Measurements from ENCODE around the gene SCAP.

- TF ChIP-seq POLR2AphosphoS5 (IDR thresholded peaks at IDR 0.05; ENCODE audit: borderline replicate concordance, low read depth, low read length) (no peak), EZH2 (IDR thresholded peaks at IDR 0.05) (no peak), FOXP2 (optimal IDR thresholded peaks at IDR 0.05; ENCODE audit: control extremely low read depth, extremely low read length, insufficient read depth) (no peak)
Measured at GRCh38 chr3:47482366-47482765, 6.6 kb upstream of the SCAP start.

All from SK-N-MC (cell line).